B cell (primary cell): ENCODE data around the gene SERINC5.

Experiments used
- CTCF ChIP-seq: fragments of 200-600 bp; IDR thresholded peaks from one replicate; pipeline ENCODE4 v1.8.0; 2022; ENCODE audit warnings: antibody characterized with exemption, mild to moderate bottlenecking
- EZH2 ChIP-seq: IDR thresholded peaks from 2 replicates; pipeline ENCODE4 v1.6.1; 2012; ENCODE audit warnings: borderline replicate concordance, low read depth, mild to moderate bottlenecking, moderate library complexity, low read length; ENCODE audit not compliant: insufficient read depth, poor library complexity, severe bottlenecking

- TF ChIP-seq CTCF (no peak), EZH2 (no peak)
Observed at GRCh38 chr5:80237243-80237642, 18.6 kb downstream of the SERINC5 start.
